Measurements from ENCODE around the gene YBX1. TPM values are rescaled to one million over a fixed set of nuclear protein-coding genes. Genes with fewer than 3 reads are reported as not detected.
"Not testable (repeated sequence)": the region's sequence is repeated elsewhere in the genome, so short reads cannot be mapped to it uniquely, and the experiment has no call there.

YBX1 gene
- total RNA-seq, 2 experiments from 2014 or later = 1,773 to 1,887 TPM

- CTCF ChIA-PET = interaction anchor here (0.8 to 2.1 kb wide), 2 partner anchors 11 to 516 kb away, joined by 3 to 5 read pairs; no protein-coding TSS in a partner anchor
- no peak for DNase-seq
- Mint-ChIP-seq H3K4me3 (no peak overlapping the region), H3K36me3 (ENCODE audit: low read depth) (peaks cover 48% of the 10 kb centered on the region), H3K27ac (no peak overlapping the region), H3K4me1 (ENCODE audit: low read depth) (peaks cover 82% of the 10 kb centered on the region), H3K27me3 (ENCODE audit: low read depth) (no peaks in the 10 kb centered on the region), H3K9me3 (no peaks in the 10 kb centered on the region)
- intact Hi-C loops (cut with micrococcal nuclease) = no loop called here
Measured at GRCh38 chr1:42691157-42691498, 8.9 kb downstream of the YBX1 start.

GRCh38 chr1:42692461-42692860 lies 10.2 kb downstream of the YBX1 start:
- no peak for DNase-seq
- peaks cover 51% of the 10 kb centered on the region for H3K36me3 Mint-ChIP-seq (ENCODE audit: low read depth)
- no peak overlapping the region for H3K4me3 Mint-ChIP-seq
- H3K27ac Mint-ChIP-seq = peak overlapping the region; percentile 63
- CTCF ChIA-PET = no interaction called here
- peaks cover 72% of the 10 kb centered on the region for H3K4me1 Mint-ChIP-seq (ENCODE audit: low read depth)
- intact Hi-C loops (cut with micrococcal nuclease) = no loop called here
- H3K9me3 Mint-ChIP-seq = no peaks in the 10 kb centered on the region
- H3K27me3 Mint-ChIP-seq (ENCODE audit: low read depth) = no peaks in the 10 kb centered on the region

GRCh38 chr1:42692911-42693310 lies 10.7 kb downstream of the YBX1 start:
- Mint-ChIP-seq H3K36me3 (ENCODE audit: low read depth) (peaks cover 50% of the 10 kb centered on the region), H3K4me1 (ENCODE audit: low read depth) (peaks cover 68% of the 10 kb centered on the region), H3K9me3 (no peaks in the 10 kb centered on the region), H3K4me3 (no peak overlapping the region), H3K27me3 (ENCODE audit: low read depth) (no peaks in the 10 kb centered on the region), H3K27ac (peak overlapping the region; percentile 63)
- CTCF ChIA-PET = no interaction called here
- intact Hi-C loops (cut with micrococcal nuclease) = loop anchor here (1.0 kb wide), 1 partner anchor 9 kb away; no protein-coding TSS in a partner anchor
- DNase-seq = no peak

- H3K9me3 Mint-ChIP-seq = no peaks in the 10 kb centered on the region
- peaks cover 81% of the 10 kb centered on the region for H3K36me3 Mint-ChIP-seq (ENCODE audit: low read depth)
- H3K27me3 Mint-ChIP-seq (ENCODE audit: low read depth) = no peaks in the 10 kb centered on the region
- H3K27ac Mint-ChIP-seq = peak overlapping the region; percentile 61
- peaks cover 26% of the 10 kb centered on the region for H3K4me1 Mint-ChIP-seq (ENCODE audit: low read depth)
- intact Hi-C loops (cut with micrococcal nuclease) = no loop called here
- DNase-seq = no peak
- H3K4me3 Mint-ChIP-seq = no peak overlapping the region
- CTCF ChIA-PET = no interaction called here
Measured at GRCh38 chr1:42698081-42698813, 16.0 kb downstream of the YBX1 start.

- H3K27ac Mint-ChIP-seq = peak overlapping the region; percentile 21
- H3K9me3 Mint-ChIP-seq = no peaks in the 10 kb centered on the region
- intact Hi-C loops (cut with micrococcal nuclease) = no loop called here
Measured at GRCh38 chr1:42700006-42700405, 17.8 kb downstream of the YBX1 start.

GRCh38 chr1:42703888-42704464 lies 21.8 kb downstream of the YBX1 start:
- H3K36me3 Mint-ChIP-seq (ENCODE audit: low read depth) = peaks cover 84% of the 10 kb centered on the region
- H3K4me3 Mint-ChIP-seq = no peak overlapping the region
- DNase-seq = no peak
- no peak overlapping the region for H3K27ac Mint-ChIP-seq
- H3K9me3 Mint-ChIP-seq = no peaks in the 10 kb centered on the region
- peaks cover 2% of the 10 kb centered on the region for H3K4me1 Mint-ChIP-seq (ENCODE audit: low read depth)
- CTCF ChIA-PET = no interaction called here
- H3K27me3 Mint-ChIP-seq (ENCODE audit: low read depth) = no peaks in the 10 kb centered on the region
- intact Hi-C loops (cut with micrococcal nuclease) = no loop called here

More at GRCh38 chr1:42700006-42700405, 17.8 kb downstream of the YBX1 start:
- CTCF ChIA-PET = no interaction called here
- no peaks in the 10 kb centered on the region for H3K27me3 Mint-ChIP-seq (ENCODE audit: low read depth)
- no peak overlapping the region for H3K4me3 Mint-ChIP-seq
- DNase-seq = no peak
- H3K4me1 Mint-ChIP-seq (ENCODE audit: low read depth) = peaks cover 16% of the 10 kb centered on the region
- H3K36me3 Mint-ChIP-seq (ENCODE audit: low read depth) = peaks cover 84% of the 10 kb centered on the region

- DNase-seq; H3K27ac Mint-ChIP-seq; H3K27me3 Mint-ChIP-seq (ENCODE audit: low read depth); intact Hi-C loops (cut with micrococcal nuclease); H3K4me3 Mint-ChIP-seq; H3K4me1 Mint-ChIP-seq (ENCODE audit: low read depth); CTCF ChIA-PET: not testable (repeated sequence)
- Mint-ChIP-seq H3K36me3 (ENCODE audit: low read depth) (peaks cover 75% of the 10 kb centered on the region), H3K9me3 (peaks cover 18% of the 10 kb centered on the region)
Measured at GRCh38 chr1:42712808-42713207, 30.6 kb downstream of the YBX1 start.

- no peak for DNase-seq
- H3K4me1 Mint-ChIP-seq (ENCODE audit: low read depth) = peaks cover 8% of the 10 kb centered on the region
- H3K9me3 Mint-ChIP-seq = peaks cover 18% of the 10 kb centered on the region
- no peak overlapping the region for H3K27ac Mint-ChIP-seq
- peaks cover 70% of the 10 kb centered on the region for H3K36me3 Mint-ChIP-seq (ENCODE audit: low read depth)
- no peak overlapping the region for H3K4me3 Mint-ChIP-seq
- CTCF ChIA-PET = no interaction called here
- intact Hi-C loops (cut with micrococcal nuclease) = no loop called here
- no peaks in the 10 kb centered on the region for H3K27me3 Mint-ChIP-seq (ENCODE audit: low read depth)
Measured at GRCh38 chr1:42713293-42713692, 31.1 kb downstream of the YBX1 start.

GRCh38 chr1:42714441-42714840 lies 32.2 kb downstream of the YBX1 start:
- intact Hi-C loops (cut with micrococcal nuclease); H3K4me3 Mint-ChIP-seq; CTCF ChIA-PET; DNase-seq; H3K27ac Mint-ChIP-seq; H3K27me3 Mint-ChIP-seq (ENCODE audit: low read depth); H3K4me1 Mint-ChIP-seq (ENCODE audit: low read depth): not testable (repeated sequence)
- Mint-ChIP-seq H3K36me3 (ENCODE audit: low read depth) (peaks cover 62% of the 10 kb centered on the region), H3K9me3 (peaks cover 18% of the 10 kb centered on the region)

- no peak for DNase-seq
- H3K9me3 Mint-ChIP-seq = no peaks in the 10 kb centered on the region
- H3K36me3 Mint-ChIP-seq (ENCODE audit: low read depth) = peaks cover 14% of the 10 kb centered on the region
- H3K27me3 Mint-ChIP-seq (ENCODE audit: low read depth) = no peaks in the 10 kb centered on the region
- CTCF ChIA-PET = no interaction called here
- no peak overlapping the region for H3K27ac Mint-ChIP-seq
- H3K4me3 Mint-ChIP-seq = no peak overlapping the region
- intact Hi-C loops (cut with micrococcal nuclease) = no loop called here
- H3K4me1 Mint-ChIP-seq (ENCODE audit: low read depth) = no peaks in the 10 kb centered on the region
Measured at GRCh38 chr1:42720868-42721267, 38.6 kb downstream of the YBX1 start.

GRCh38 chr1:42721926-42722325 lies 39.7 kb downstream of the YBX1 start:
- H3K4me1 Mint-ChIP-seq (ENCODE audit: low read depth) = no peaks in the 10 kb centered on the region
- DNase-seq = no peak
- H3K9me3 Mint-ChIP-seq = no peaks in the 10 kb centered on the region
- intact Hi-C loops (cut with micrococcal nuclease) = no loop called here
- H3K27me3 Mint-ChIP-seq (ENCODE audit: low read depth) = no peaks in the 10 kb centered on the region
- H3K27ac Mint-ChIP-seq = no peak overlapping the region
- peaks cover 8% of the 10 kb centered on the region for H3K36me3 Mint-ChIP-seq (ENCODE audit: low read depth)
- no peak overlapping the region for H3K4me3 Mint-ChIP-seq
- CTCF ChIA-PET = interaction anchor here (0.6 kb wide), 1 partner anchor 1738 kb away, joined by 3 read pairs; no protein-coding TSS in a partner anchor

GRCh38 chr1:42722403-42722802 lies 40.2 kb downstream of the YBX1 start:
- DNase-seq; H3K9me3 Mint-ChIP-seq; H3K4me3 Mint-ChIP-seq; H3K36me3 Mint-ChIP-seq (ENCODE audit: low read depth); H3K27ac Mint-ChIP-seq; H3K27me3 Mint-ChIP-seq (ENCODE audit: low read depth); CTCF ChIA-PET; intact Hi-C loops (cut with micrococcal nuclease); H3K4me1 Mint-ChIP-seq (ENCODE audit: low read depth): not testable (repeated sequence)

GRCh38 chr1:42723511-42723910 lies 41.3 kb downstream of the YBX1 start:
- Mint-ChIP-seq H3K9me3 (no peaks in the 10 kb centered on the region), H3K27me3 (ENCODE audit: low read depth) (no peaks in the 10 kb centered on the region), H3K4me3 (no peak overlapping the region), H3K36me3 (ENCODE audit: low read depth) (peaks cover 2% of the 10 kb centered on the region), H3K4me1 (ENCODE audit: low read depth) (no peaks in the 10 kb centered on the region), H3K27ac (no peak overlapping the region)
- CTCF ChIA-PET = no interaction called here
- DNase-seq = no peak
- intact Hi-C loops (cut with micrococcal nuclease) = no loop called here
